Measurements from ENCODE around the gene SPPL2B.
A peak's percentile ranks its signal among the peaks of the same experiment; 100 is the strongest.

The SPPL2B gene

GRCh38 chr19:2324220-2324948 is 4.1 kb upstream of the SPPL2B start:
- DNase-seq: no peak

GRCh38 chr19:2325281-2326046 is 3.0 kb upstream of the SPPL2B start:
- DNase-seq: no peak

- DNase-seq: no peak
Observed at GRCh38 chr19:2326699-2327360, 1.7 kb upstream of the SPPL2B start.

GRCh38 chr19:2327773-2328400 is 597 bp upstream of the SPPL2B start:
- DNase-seq: peak; percentile 34

GRCh38 chr19:2329149-2329478 is 630 bp downstream of the SPPL2B start:
- no peak for DNase-seq

- DNase-seq: no peak
Observed at GRCh38 chr19:2329501-2329916, 1.0 kb downstream of the SPPL2B start.

GRCh38 chr19:2330255-2330631 is 1.8 kb downstream of the SPPL2B start:
- DNase-seq: no peak

GRCh38 chr19:2330632-2331284 is 2.3 kb downstream of the SPPL2B start:
- DNase-seq: no peak

GRCh38 chr19:2331601-2332246 is 3.2 kb downstream of the SPPL2B start:
- DNase-seq: no peak

- peak; percentile 54 for DNase-seq
Observed at GRCh38 chr19:2332341-2333026, 4.0 kb downstream of the SPPL2B start.

GRCh38 chr19:2333027-2333806 is 4.7 kb downstream of the SPPL2B start:
- DNase-seq: no peak

GRCh38 chr19:2333807-2334211 is 5.3 kb downstream of the SPPL2B start:
- DNase-seq: no peak

GRCh38 chr19:2334426-2334825 is 5.9 kb downstream of the SPPL2B start:
- DNase-seq: no peak

GRCh38 chr19:2334986-2335846 is 6.7 kb downstream of the SPPL2B start:
- no peak for DNase-seq

GRCh38 chr19:2335848-2336247 is 7.4 kb downstream of the SPPL2B start:
- DNase-seq: no peak

- no peak for DNase-seq
Observed at GRCh38 chr19:2336528-2337328, 8.2 kb downstream of the SPPL2B start.

- DNase-seq: no peak
Observed at GRCh38 chr19:2337329-2337707, 8.8 kb downstream of the SPPL2B start.

GRCh38 chr19:2338055-2338615 is 9.7 kb downstream of the SPPL2B start:
- no peak for DNase-seq

Measured in activated CD4-positive, alpha-beta T cell treated with anti-CD3 and anti-CD28 coated beads, Interleukin-2, amount 50 U/mL, for 1 hour (primary cell).